Measurements from ENCODE around the gene EHF.

The EHF gene

GRCh38 chr11:34644669-34645406 lies 23.9 kb downstream of the EHF start:
- peak; percentile 35 for DNase-seq (ENCODE audit: low spot score)

- no peak for DNase-seq (ENCODE audit: low spot score)
Measured at GRCh38 chr11:34646431-34646830, 25.5 kb downstream of the EHF start.

GRCh38 chr11:34647131-34647530 lies 26.2 kb downstream of the EHF start:
- DNase-seq (ENCODE audit: low spot score): no peak

- no peak for DNase-seq (ENCODE audit: low spot score)
Measured at GRCh38 chr11:34647532-34647931, 26.6 kb downstream of the EHF start.

- no peak for DNase-seq (ENCODE audit: low spot score)
Measured at GRCh38 chr11:34648036-34648435, 27.1 kb downstream of the EHF start.

- no peak for DNase-seq (ENCODE audit: low spot score)
Measured at GRCh38 chr11:34649597-34649996, 28.7 kb downstream of the EHF start.

GRCh38 chr11:34650528-34650927 lies 29.6 kb downstream of the EHF start:
- no peak for DNase-seq (ENCODE audit: low spot score)

- no peak for DNase-seq (ENCODE audit: low spot score)
Measured at GRCh38 chr11:34651551-34651950, 30.7 kb downstream of the EHF start.

GRCh38 chr11:34652191-34652973 lies 31.5 kb downstream of the EHF start:
- DNase-seq (ENCODE audit: low spot score): no peak

GRCh38 chr11:34653031-34653430 lies 32.1 kb downstream of the EHF start:
- no peak for DNase-seq (ENCODE audit: low spot score)

GRCh38 chr11:34653851-34654482 lies 33.1 kb downstream of the EHF start:
- DNase-seq (ENCODE audit: low spot score): peak; percentile 77

- DNase-seq (ENCODE audit: low spot score): peak; percentile 41
Measured at GRCh38 chr11:34654483-34655334, 33.8 kb downstream of the EHF start.

GRCh38 chr11:34655335-34656008 lies 34.6 kb downstream of the EHF start:
- DNase-seq (ENCODE audit: low spot score): peak; percentile 46

GRCh38 chr11:34656062-34656720 lies 35.3 kb downstream of the EHF start:
- no peak for DNase-seq (ENCODE audit: low spot score)

GRCh38 chr11:34658071-34659015 lies 37.5 kb downstream of the EHF start:
- no peak for DNase-seq (ENCODE audit: low spot score)

GRCh38 chr11:34659096-34659733 lies 38.3 kb downstream of the EHF start:
- no peak for DNase-seq (ENCODE audit: low spot score)

GRCh38 chr11:34665077-34665835 lies 44.4 kb downstream of the EHF start:
- no peak for DNase-seq (ENCODE audit: low spot score)

- DNase-seq (ENCODE audit: low spot score): no peak
Measured at GRCh38 chr11:34667810-34668582, 47.1 kb downstream of the EHF start.

All from AG08396 (cell line).